MM.1S (cell line): ENCODE results near the gene BCL2.

ENCODE experiments used
- DNase-seq: peaks from one replicate; pipeline ENCODE4 v3.0.0-alpha.2; 2015
- H2AFZ ChIP-seq: fragments of 300-600 bp; sonication (generic); 2 replicates; pipeline ENCODE4 v1.6.0; 2016; ENCODE audit warnings: antibody characterized with exemption, low read length
- H3F3A ChIP-seq: fragments of 300-600 bp; sonication (generic); 2 replicates; pipeline ENCODE4 v1.6.1; 2016; ENCODE audit warnings: mild to moderate bottlenecking, antibody characterized with exemption, low read length, moderate library complexity, mixed read lengths; ENCODE audit not compliant: insufficient read depth
- H3K27ac ChIP-seq: fragments of 300-600 bp; sonication (generic); 2 replicates; pipeline ENCODE4 v1.5.1; 2016; ENCODE audit warnings: mild to moderate bottlenecking, low read length
- H3K27me3 ChIP-seq: fragments of 300-600 bp; sonication (generic); replicated peaks from 2 replicates; pipeline ENCODE4 v1.6.0; 2016; ENCODE audit warnings: low read length; ENCODE audit not compliant: insufficient read depth
- H3K36me3 ChIP-seq: fragments of 300-600 bp; sonication (generic); replicated peaks from 2 replicates; pipeline ENCODE4 v1.6.1; 2016; ENCODE audit warnings: mild to moderate bottlenecking, low read length, mixed read lengths; ENCODE audit not compliant: insufficient read depth
- H3K4me1 ChIP-seq: fragments of 300-600 bp; sonication (generic); 2 replicates; pipeline ENCODE4 v1.6.1; 2016; ENCODE audit warnings: low read length, mixed read lengths
- H3K4me2 ChIP-seq: fragments of 300-600 bp; sonication (generic); 2 replicates; pipeline ENCODE4 v1.6.0; 2016; ENCODE audit warnings: low read depth, low read length
- H3K4me3 ChIP-seq: fragments of 300-600 bp; sonication (generic); 2 replicates; pipeline ENCODE4 v1.5.1; 2016; ENCODE audit warnings: low read length, mixed read lengths
- H3K79me2 ChIP-seq: fragments of 300-600 bp; sonication (generic); 2 replicates; pipeline ENCODE4 v1.6.1; 2016; ENCODE audit warnings: mixed run types, low read length, mixed read lengths
- H3K9ac ChIP-seq: fragments of 300-600 bp; sonication (generic); 2 replicates; pipeline ENCODE4 v1.6.1; 2016; ENCODE audit warnings: low read length, mixed read lengths
- H3K9me2 ChIP-seq: fragments of 300-600 bp; sonication (generic); replicated peaks from 2 replicates; pipeline ENCODE4 v1.6.1; 2016; ENCODE audit warnings: mild to moderate bottlenecking, low read length, mixed read lengths; ENCODE audit not compliant: insufficient read depth
- H3K9me3 ChIP-seq: fragments of 300-600 bp; sonication (generic); replicated peaks from 2 replicates; pipeline ENCODE4 v1.6.1; 2016; ENCODE audit warnings: mild to moderate bottlenecking, low read length, mixed read lengths; ENCODE audit not compliant: insufficient read depth
- H4K20me1 ChIP-seq: fragments of 300-600 bp; sonication (generic); 2 replicates; pipeline ENCODE4 v1.6.1; 2016; ENCODE audit warnings: mild to moderate bottlenecking, low read length, moderate library complexity, mixed read lengths; ENCODE audit not compliant: insufficient read depth
- EZH2 ChIP-seq: fragments of 300-600 bp; sonication (generic); optimal IDR thresholded peaks from 2 replicates; pipeline ENCODE3; 2017; ENCODE audit warnings: low read depth, mild to moderate bottlenecking, antibody characterized with exemption, low read length, mixed read lengths
- EZH2phosphoT487 ChIP-seq: fragments of 300-600 bp; sonication (generic); IDR thresholded peaks from 2 replicates; pipeline ENCODE4 v1.6.1; 2018; ENCODE audit warnings: antibody characterized with exemption, low read length
- TF ChIP-seq, protein P1 (sequence below): fragments of 300-600 bp; sonication (generic); IDR thresholded peaks from 2 replicates; pipeline ENCODE4 v1.5.1; 2016; ENCODE audit warnings: antibody characterized with exemption, low read length, mixed read lengths

BCL2 gene

DNA sequence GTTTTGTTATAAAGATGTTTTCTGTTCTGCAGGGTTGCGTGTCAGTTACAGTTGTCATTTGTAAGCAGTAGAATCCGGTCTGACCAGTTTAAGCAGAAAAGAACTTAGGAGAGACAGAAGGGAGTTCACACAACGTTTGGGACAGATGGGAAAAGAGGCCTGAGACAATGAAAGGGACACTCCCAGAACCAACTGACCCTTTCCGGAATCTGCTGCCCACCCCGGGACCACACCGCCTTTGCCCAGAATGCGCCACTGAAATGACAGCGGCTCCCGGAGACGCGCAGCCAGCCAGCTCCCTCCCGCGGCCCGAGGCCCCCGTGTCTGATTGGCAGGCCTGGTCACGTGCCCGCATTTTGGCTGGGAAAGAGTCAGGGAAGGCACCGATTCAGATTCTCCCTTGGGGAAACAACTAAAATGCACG lies 244.6 kb downstream of the BCL2 start:
- Histone ChIP-seq H3K9me3 (no peaks in the 10 kb centered on the region), H3K4me3 (peak overlapping the region; percentile 74), H4K20me1 (no peaks in the 10 kb centered on the region), H3K9me2 (no peaks in the 10 kb centered on the region), H3K4me2 (peak overlapping the region; percentile 94), H3K79me2 (no peaks in the 10 kb centered on the region), H3K27me3 (0 out of 2 replicates have a peak, but pooled peaks cover 3% of the 10 kb centered on the region), H3K4me1 (peaks cover 8% of the 10 kb centered on the region; the same call in 1 of the 2 replicates), H3K36me3 (no peaks in the 10 kb centered on the region), H2AFZ (peak overlapping the region; percentile 98), H3K9ac (peak overlapping the region; percentile 59; the same call in 1 of the 2 replicates), H3K27ac (no peak overlapping the region), H3F3A (peaks cover 10% of the 10 kb centered on the region; the same call in 1 of the 2 replicates)
- no peak for TF ChIP-seq EZH2
- TF ChIP-seq, protein P1, sequence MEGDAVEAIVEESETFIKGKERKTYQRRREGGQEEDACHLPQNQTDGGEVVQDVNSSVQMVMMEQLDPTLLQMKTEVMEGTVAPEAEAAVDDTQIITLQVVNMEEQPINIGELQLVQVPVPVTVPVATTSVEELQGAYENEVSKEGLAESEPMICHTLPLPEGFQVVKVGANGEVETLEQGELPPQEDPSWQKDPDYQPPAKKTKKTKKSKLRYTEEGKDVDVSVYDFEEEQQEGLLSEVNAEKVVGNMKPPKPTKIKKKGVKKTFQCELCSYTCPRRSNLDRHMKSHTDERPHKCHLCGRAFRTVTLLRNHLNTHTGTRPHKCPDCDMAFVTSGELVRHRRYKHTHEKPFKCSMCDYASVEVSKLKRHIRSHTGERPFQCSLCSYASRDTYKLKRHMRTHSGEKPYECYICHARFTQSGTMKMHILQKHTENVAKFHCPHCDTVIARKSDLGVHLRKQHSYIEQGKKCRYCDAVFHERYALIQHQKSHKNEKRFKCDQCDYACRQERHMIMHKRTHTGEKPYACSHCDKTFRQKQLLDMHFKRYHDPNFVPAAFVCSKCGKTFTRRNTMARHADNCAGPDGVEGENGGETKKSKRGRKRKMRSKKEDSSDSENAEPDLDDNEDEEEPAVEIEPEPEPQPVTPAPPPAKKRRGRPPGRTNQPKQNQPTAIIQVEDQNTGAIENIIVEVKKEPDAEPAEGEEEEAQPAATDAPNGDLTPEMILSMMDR: no peak
- no peak for TF ChIP-seq EZH2phosphoT487
- DNase-seq: peak; percentile 61

DNA sequence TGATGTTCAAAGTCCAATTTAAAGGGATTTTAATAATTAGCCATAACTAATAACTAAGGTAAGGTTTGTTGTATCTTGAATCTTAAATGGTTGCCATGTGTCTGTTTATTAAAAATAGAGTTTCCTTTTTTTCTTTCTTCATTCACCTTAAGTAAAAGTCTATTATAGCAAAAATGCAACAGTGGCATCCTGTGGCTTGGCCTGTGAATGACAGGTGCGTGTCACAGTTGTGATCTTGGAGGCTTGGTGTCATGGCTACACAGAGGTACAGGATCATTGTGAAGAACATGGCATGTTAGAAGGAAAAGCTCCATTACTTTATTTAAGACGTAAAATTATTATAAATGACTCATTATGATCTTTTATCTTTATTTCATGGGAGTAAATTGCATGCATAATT lies 246.1 kb downstream of the BCL2 start:
- Histone ChIP-seq H3K4me2 (no peak overlapping the region), H3K9me3 (no peaks in the 10 kb centered on the region), H3K27me3 (0 out of 2 replicates have a peak, but pooled peaks cover 3% of the 10 kb centered on the region), H3K4me3 (no peak overlapping the region), H2AFZ (no peak overlapping the region), H3K36me3 (no peaks in the 10 kb centered on the region), H3K9ac (no peak overlapping the region), H3K9me2 (no peaks in the 10 kb centered on the region), H3K4me1 (peaks cover 6% of the 10 kb centered on the region; the same call in 1 of the 2 replicates), H3F3A (peaks cover 4% of the 10 kb centered on the region; the same call in 1 of the 2 replicates), H3K79me2 (no peaks in the 10 kb centered on the region), H4K20me1 (no peaks in the 10 kb centered on the region), H3K27ac (no peak overlapping the region)
- TF ChIP-seq EZH2 (no peak), EZH2phosphoT487 (no peak)
- TF ChIP-seq, protein P1: peak; percentile 77
- DNase-seq: peak; percentile 57
